Thyroid gland (tissue), 4 donors: ENCODE measurements around the gene TBC1D1. TPM values are rescaled to one million over a fixed set of nuclear protein-coding genes. Genes with fewer than 3 reads are reported as not detected.

Experiments
- DNase-seq, 2 donors: peaks; one replicate each; pipeline ENCODE4 v3.0.0-alpha.2; 2019
- H3K27ac ChIP-seq, 3 donors: fragments of 200-600 bp; sonication (generic); 1 replicate in 2 of 3; 2 replicates in 1 of 3; pipeline ENCODE4 v1.5.1; 2016 to 2019; ENCODE audit warnings: mild to moderate bottlenecking in 1 of 3, moderate library complexity in 1 of 3
- H3K27me3 ChIP-seq: fragments of 200-600 bp; sonication (generic); one replicate; pipeline ENCODE4 v1.5.1; 2019
- H3K36me3 ChIP-seq, 2 donors: fragments of 200-600 bp; sonication (generic); one replicate each; pipeline ENCODE4 v1.5.1; 2016 to 2019
- H3K4me1 ChIP-seq, 2 donors: fragments of 200-600 bp; sonication (generic); one replicate each; pipeline ENCODE4 v1.5.1; 2017 to 2019
- H3K4me3 ChIP-seq, 3 donors: fragments of 200-600 bp; sonication (generic); replicated peaks in 1 of 3; 1 replicate in 2 of 3; 2 replicates in 1 of 3; pipeline ENCODE4 v1.5.1; 2016; ENCODE audit warnings: mild to moderate bottlenecking in 1 of 3
- H3K9me3 ChIP-seq: fragments of 200-600 bp; sonication (generic); one replicate; pipeline ENCODE4 v1.5.1; 2017
- POLR2A ChIP-seq, 2 donors: fragments of 450-650 bp; IDR thresholded peaks; one replicate each; pipeline ENCODE4 v1.6.1; 2017; ENCODE audit warnings: antibody characterized with exemption in 2 of 2, mild to moderate bottlenecking in 2 of 2, moderate library complexity in 1 of 2
- WGBS, 2 donors: methylation state at CpG; one replicate each; pipeline ENCODE4 v1.1.5; 2017; 5-methylcytosine and 5-hydroxymethylcytosine counted together
- intact Hi-C: fragments of 100-400 bp; cut with DNase I; formaldehyde crosslinking; loops from one replicate; pipeline ENCODE4 v1.15.1; 2023
- total RNA-seq, 4 donors: library from RNA; depleted of rRNA; stranded (reverse); fragments of >200 nt; gene quantifications; one replicate each; pipeline ENCODE4 v1.2.3, GENCODE V29; 2016
- TF ChIP-seq, protein P1 (sequence below), 6 experiments: fragments of 200-600 bp in 3 of 6; fragments of 450-650 bp in 3 of 6; sonication (generic) in 3 of 6; IDR thresholded peaks; one replicate each; pipeline ENCODE4 v1.5.1; 2016 to 2019; ENCODE audit warnings: antibody characterized with exemption in 6 of 6, mild to moderate bottlenecking in 2 of 6, inconsistent platforms in 1 of 6, moderate library complexity in 1 of 6

TBC1D1 gene
- total RNA-seq, 4 donors from 2014 or later = 192 to 284 (median 230) TPM

DNA sequence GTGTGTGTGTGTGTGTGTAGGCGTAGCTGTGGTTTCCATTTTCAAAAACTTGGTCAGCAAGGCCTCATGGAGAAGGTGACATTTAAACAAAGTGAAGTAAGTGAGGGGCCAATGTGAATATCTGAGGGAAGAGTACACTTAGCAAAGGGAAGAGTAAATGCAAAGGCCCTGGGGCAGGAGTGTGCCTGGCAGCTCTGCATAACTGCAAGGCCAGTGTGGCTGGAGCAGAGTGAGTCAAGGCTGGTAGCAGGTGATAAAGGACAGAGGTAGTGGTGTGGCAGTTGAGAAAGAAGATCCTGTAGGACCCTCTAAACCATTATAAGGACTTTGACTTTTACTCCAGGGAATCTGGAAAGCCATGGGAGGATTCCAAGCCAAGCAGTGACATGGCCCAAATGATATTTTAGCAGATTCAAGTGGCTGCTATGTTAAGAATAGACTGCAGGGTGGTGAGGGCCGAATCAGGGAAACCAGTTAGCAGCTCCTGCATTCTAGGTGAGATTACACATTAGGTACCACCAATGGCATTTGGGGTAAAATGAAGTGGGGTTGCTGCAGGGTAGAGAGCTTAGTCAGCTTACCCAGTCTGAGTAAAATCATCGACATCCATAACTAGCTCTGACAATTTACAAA is 5.9 kb upstream of the TBC1D1 start:
- WGBS, 2 donors = 88 to 89% methylated on average over 3 of the region's 3 CpGs
- Histone ChIP-seq H3K9me3 (no peaks in the 10 kb centered on the region), H3K27ac (no peak overlapping the region), H3K4me1 (peaks cover 0 to 3% of the 10 kb centered on the region in 2 donors), H3K4me3 (no peak overlapping the region), H3K27me3 (no peaks in the 10 kb centered on the region), H3K36me3 (no peaks in the 10 kb centered on the region)
- no peak for DNase-seq
- TF ChIP-seq POLR2A (IDR thresholded peaks at IDR 0.05) = no peak
- TF ChIP-seq, protein P1, sequence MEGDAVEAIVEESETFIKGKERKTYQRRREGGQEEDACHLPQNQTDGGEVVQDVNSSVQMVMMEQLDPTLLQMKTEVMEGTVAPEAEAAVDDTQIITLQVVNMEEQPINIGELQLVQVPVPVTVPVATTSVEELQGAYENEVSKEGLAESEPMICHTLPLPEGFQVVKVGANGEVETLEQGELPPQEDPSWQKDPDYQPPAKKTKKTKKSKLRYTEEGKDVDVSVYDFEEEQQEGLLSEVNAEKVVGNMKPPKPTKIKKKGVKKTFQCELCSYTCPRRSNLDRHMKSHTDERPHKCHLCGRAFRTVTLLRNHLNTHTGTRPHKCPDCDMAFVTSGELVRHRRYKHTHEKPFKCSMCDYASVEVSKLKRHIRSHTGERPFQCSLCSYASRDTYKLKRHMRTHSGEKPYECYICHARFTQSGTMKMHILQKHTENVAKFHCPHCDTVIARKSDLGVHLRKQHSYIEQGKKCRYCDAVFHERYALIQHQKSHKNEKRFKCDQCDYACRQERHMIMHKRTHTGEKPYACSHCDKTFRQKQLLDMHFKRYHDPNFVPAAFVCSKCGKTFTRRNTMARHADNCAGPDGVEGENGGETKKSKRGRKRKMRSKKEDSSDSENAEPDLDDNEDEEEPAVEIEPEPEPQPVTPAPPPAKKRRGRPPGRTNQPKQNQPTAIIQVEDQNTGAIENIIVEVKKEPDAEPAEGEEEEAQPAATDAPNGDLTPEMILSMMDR (IDR thresholded peaks at IDR 0.05) = no peak
- intact Hi-C loops = no loop called here

DNA sequence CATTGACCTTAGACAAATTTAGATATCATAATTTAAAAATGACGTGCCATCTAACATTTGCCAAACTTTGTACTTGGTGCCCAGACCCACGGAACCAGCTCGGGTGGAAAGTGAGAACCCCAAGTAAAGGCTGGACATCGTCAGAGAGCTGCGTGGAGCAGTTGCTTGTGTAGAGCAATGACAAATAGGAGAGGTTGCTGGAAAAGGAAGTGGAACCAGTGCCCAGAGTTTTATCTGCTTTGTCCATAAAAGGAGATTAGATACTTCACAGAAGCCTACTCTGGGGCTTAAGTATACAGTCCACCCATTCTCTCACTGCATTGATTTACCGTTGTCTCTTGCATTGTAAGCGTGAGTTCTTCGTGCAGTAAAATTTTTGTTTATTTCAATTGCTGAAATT is 5.4 kb upstream of the TBC1D1 start:
- peak in 1 of 2 donors; percentile 33 for TF ChIP-seq POLR2A (IDR thresholded peaks at IDR 0.05)
- TF ChIP-seq, protein P1 (IDR thresholded peaks at IDR 0.05) = no peak
- no peak overlapping the region for H3K27ac ChIP-seq
- no peaks in the 10 kb centered on the region for H3K27me3 ChIP-seq
- peaks cover 0 to 3% of the 10 kb centered on the region in 2 donors for H3K4me1 ChIP-seq
- no peaks in the 10 kb centered on the region for H3K36me3 ChIP-seq
- H3K9me3 ChIP-seq = no peaks in the 10 kb centered on the region
- no peak overlapping the region for H3K4me3 ChIP-seq
- 38 to 42% methylated on average over 8 of the region's 8 CpGs for WGBS, 2 donors
- intact Hi-C loops = no loop called here
- peak in 1 of 2 donors; percentile 17 for DNase-seq

DNA sequence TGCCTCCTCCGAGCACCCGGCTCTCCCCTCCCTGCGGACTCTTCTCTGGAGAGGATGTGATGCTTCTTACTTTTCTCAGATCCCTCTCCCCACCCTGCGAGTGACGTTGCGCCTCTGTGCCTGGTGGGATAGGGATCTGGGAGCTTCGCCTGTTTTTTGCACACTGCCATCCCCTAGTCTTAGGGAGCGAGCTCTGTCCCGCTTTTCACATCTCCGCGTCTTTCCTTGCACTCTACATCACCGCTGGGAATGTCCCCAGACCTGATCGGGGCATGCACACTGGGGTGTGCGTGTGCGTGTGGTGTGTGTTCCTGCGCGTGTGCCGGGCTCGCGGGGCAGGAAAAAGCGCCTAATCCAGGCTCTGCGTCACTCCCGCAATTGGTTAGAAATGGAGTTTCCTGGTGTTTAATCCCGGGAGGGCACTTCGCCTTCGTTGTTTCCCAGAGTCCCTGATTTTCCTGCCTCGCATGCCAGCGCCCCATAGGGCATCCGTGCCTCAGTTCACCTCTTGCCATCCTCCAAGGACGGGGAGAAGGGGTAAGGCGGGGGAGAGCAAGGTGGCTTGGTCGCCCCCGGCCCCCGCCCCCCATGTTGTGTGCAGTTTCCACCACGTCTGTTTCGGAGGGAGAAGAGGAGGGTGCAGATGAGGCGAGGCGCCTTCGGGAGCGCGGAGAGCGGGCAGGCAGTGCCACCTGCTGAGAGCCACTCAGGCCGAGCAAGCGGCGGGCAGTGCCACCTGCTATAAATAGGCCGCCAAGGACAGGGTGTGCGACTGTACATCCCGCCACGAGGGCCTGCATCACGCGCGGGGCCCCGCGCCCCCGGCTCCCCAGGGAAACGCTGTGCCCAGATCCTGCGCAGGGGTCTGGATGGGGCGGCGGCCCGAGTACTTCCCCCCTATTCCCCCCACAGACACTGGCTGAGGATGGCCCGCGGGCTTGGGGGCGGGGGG is 759 bp upstream of the TBC1D1 start:
- Histone ChIP-seq H3K9me3 (no peaks in the 10 kb centered on the region), H3K4me3 (peak overlapping the region; percentile 27 to 94 (median 77)), H3K36me3 (no peaks in the 10 kb centered on the region), H3K4me1 (peaks cover 0 to 9% of the 10 kb centered on the region in 2 donors), H3K27ac (peak overlapping the region; percentile 75 to 89 (median 78)), H3K27me3 (no peaks in the 10 kb centered on the region)
- DNase-seq = peak; percentile 86 to 90
- 15 to 24% methylated on average over 41 to 45 of the region's 63 CpGs for WGBS, 2 donors
- peak in 1 of 2 donors; percentile 64 for TF ChIP-seq POLR2A (IDR thresholded peaks at IDR 0.05)
- TF ChIP-seq, protein P1 (IDR thresholded peaks at IDR 0.05) = peak in 4 of 6 experiments; percentile 34 to 58 (median 51)
- intact Hi-C loops = loop anchor here (10.0 kb wide), 2 partner anchors 75 to 85 kb away; partner anchors contain the start of gene PTTG2

DNA sequence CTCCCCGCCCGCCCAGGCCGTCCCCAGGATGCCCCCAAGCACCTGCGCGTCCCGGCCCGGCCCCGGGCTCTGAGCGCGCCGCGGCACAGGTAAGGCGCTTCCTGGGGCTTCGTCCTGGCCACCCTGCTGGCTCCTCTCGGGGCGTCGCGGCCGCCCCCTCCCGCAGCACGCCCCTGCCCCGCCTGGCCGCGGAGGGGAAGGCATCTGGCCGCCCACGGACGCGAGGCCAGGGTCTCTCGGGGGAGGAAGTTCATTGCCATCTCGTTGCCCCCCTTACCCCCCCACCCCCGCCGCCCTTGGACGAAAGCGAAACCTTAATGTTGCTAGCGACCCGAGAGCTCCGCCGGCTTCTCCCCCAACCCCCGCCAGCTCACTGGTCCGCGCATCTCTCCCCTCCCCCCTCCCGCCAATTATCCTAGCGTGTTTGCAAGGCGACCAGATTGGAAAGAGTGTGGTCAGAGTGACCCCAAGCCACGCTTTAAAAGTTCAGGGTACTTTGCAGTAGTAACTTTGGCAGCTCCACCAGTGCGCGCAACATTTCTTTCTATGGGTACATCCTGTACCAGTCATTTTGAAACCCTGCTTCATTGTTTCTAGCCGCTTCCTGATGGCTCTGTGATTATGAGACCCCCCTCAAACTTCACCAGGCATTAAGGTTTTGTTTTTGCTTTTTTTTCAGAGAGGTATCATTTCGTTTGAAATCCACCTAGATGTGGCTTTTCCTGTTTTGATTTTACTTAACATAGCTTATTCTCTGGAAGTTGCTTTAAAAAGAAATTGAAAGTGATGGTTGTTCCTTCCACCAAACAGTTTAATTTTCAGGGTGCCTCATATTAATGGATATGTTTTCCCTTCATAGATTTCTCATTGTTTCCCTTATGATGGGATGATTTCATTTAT is 626 bp downstream of the TBC1D1 start:
- Histone ChIP-seq H3K4me1 (peaks cover 0 to 9% of the 10 kb centered on the region in 2 donors), H3K9me3 (no peaks in the 10 kb centered on the region), H3K36me3 (no peaks in the 10 kb centered on the region), H3K27ac (peak overlapping the region; percentile 75 to 89 (median 78)), H3K27me3 (no peaks in the 10 kb centered on the region), H3K4me3 (peak overlapping the region; percentile 27 to 94 (median 77))
- WGBS, 2 donors = 1% methylated on average over 16 to 19 of the region's 49 CpGs
- TF ChIP-seq, protein P1 (IDR thresholded peaks at IDR 0.05) = no peak
- peak in 1 of 2 donors; percentile 22 for TF ChIP-seq POLR2A (IDR thresholded peaks at IDR 0.05)
- DNase-seq = peak; percentile 64 to 65
- intact Hi-C loops = loop anchor here (10.0 kb wide), 2 partner anchors 73 to 87 kb away; partner anchors contain the start of gene PTTG2
